HCT116 (cell line): ENCODE data around the gene CIB4. TPM values are rescaled to one million over a fixed set of nuclear protein-coding genes. Genes with fewer than 3 reads are reported as not detected.
A peak's percentile ranks its signal among the peaks of the same experiment; 100 is the strongest.

Source experiments
- ATAC-seq: fragments of 200-7000 bp; cut with Tn5 transposase; 2 replicates; pipeline ENCODE4 v1.9.1; 2020; ENCODE audit warnings: mild to moderate bottlenecking, moderate library complexity
- BruUV-seq: library from RNA; stranded (reverse); fragments of 400-500 nt; replicated peaks from 2 replicates; lab custom pipeline; 2021; lab: Mats Ljungman, UMichigan
- CTCF ChIA-PET: fragments of 300-600 bp; sonication (Branson Sonifier 250); formaldehyde crosslinking; loops from one replicate; lab custom pipeline; 2021; ENCODE audit warnings: antibody characterized with exemption; lab: Charles Lee
- POLR2A ChIA-PET: fragments of 300-600, 350-600 bp; sonication (Branson Sonifier 250); formaldehyde crosslinking; loops from one replicate; lab custom pipeline; 2021; ENCODE audit warnings: antibody characterized with exemption; lab: Charles Lee
- RAD21 ChIA-PET, 2 experiments: fragments of 300-600 bp; sonication (Branson Sonifier 250); formaldehyde crosslinking; loops; one replicate each; lab custom pipeline; 2023; ENCODE audit warnings: low total read pairs in 2 of 2; ENCODE audit not compliant: uncharacterized antibody in 2 of 2, unreplicated experiment in 2 of 2, low non-redundant PET in 1 of 2; lab: Charles Lee
- DNase-seq: peaks from one replicate; pipeline ENCODE4 v3.0.0-alpha.2; 2010; ENCODE audit warnings: low read depth, low spot score
- H2AFZ ChIP-seq: fragments of 200-600 bp; shearing (Covaris generic), sonication (generic); 2 replicates; pipeline ENCODE4 v1.6.1; 2017; ENCODE audit warnings: low read depth, mixed run types, mixed read lengths, antibody characterized with exemption, low read length; ENCODE audit not compliant: poor library complexity, severe bottlenecking
- H3K27ac ChIP-seq: 2 replicates; pipeline ENCODE4 v1.5.1; 2012; ENCODE audit warnings: low read depth, low read length
- H3K27me3 ChIP-seq: fragments of 200-600 bp; sonication (generic); 2 replicates; pipeline ENCODE4 v1.6.1; 2016; ENCODE audit warnings: mixed run types, low read length, mixed read lengths; ENCODE audit not compliant: insufficient read depth
- H3K36me3 ChIP-seq, 2 experiments: fragments of 200-500 bp in 1 of 2; fragments of 200-600 bp in 1 of 2; sonication (Bioruptor generic) in 1 of 2; sonication (generic) in 1 of 2; 2 replicates each; pipeline versions ENCODE4 v1.5.1 to v1.6.1; 2014 to 2016; ENCODE audit warnings: low read length in 2 of 2, inconsistent platforms in 1 of 2, mixed read lengths in 1 of 2, mixed run types in 1 of 2; ENCODE audit not compliant: insufficient read depth in 2 of 2, control insufficient read depth in 1 of 2
- H3K4me1 ChIP-seq, 2 experiments: fragments of 200-600 bp in 1 of 2; sonication (generic) in 1 of 2; 2 replicates each; pipeline versions ENCODE4 v1.5.1 to v1.6.1; 2012 to 2017; ENCODE audit warnings: low read length in 2 of 2, inconsistent platforms in 1 of 2, mild to moderate bottlenecking in 1 of 2, mixed read lengths in 1 of 2, mixed run types in 1 of 2, moderate library complexity in 1 of 2; ENCODE audit not compliant: insufficient read depth in 2 of 2, control insufficient read depth in 1 of 2
- H3K4me2 ChIP-seq: fragments of 200-600 bp; sonication (generic); 2 replicates; pipeline ENCODE4 v1.6.1; 2017; ENCODE audit warnings: mixed run types, low read length, mixed read lengths
- H3K4me3 ChIP-seq, 2 experiments: fragments of 200-600 bp in 1 of 2; sonication (generic) in 1 of 2; replicated peaks in 1 of 2; 2 replicates each; pipeline ENCODE4 v1.5.1; 2011 to 2016; ENCODE audit warnings: low read length in 2 of 2, control low read depth in 1 of 2, low read depth in 1 of 2, mild to moderate bottlenecking in 1 of 2, mixed read lengths in 1 of 2, mixed run types in 1 of 2
- H3K79me2 ChIP-seq: fragments of 200-600 bp; sonication (generic); 2 replicates; pipeline ENCODE4 v1.6.1; 2017; ENCODE audit warnings: mild to moderate bottlenecking, mixed run types, low read length, moderate library complexity, mixed read lengths; ENCODE audit not compliant: insufficient read depth
- H3K9ac ChIP-seq: fragments of 200-600 bp; sonication (generic); 2 replicates; pipeline ENCODE4 v1.6.1; 2016; ENCODE audit warnings: low read length, mixed read lengths
- H3K9me2 ChIP-seq: fragments of 200-600 bp; sonication (generic), shearing (Covaris generic); 2 replicates; pipeline ENCODE4 v1.6.1; 2017; ENCODE audit warnings: mixed run types, mild to moderate bottlenecking, moderate library complexity; ENCODE audit not compliant: insufficient read depth
- H3K9me3 ChIP-seq, 2 experiments: fragments of 200-500 bp in 1 of 2; fragments of 200-600 bp in 1 of 2; sonication (Bioruptor generic) in 1 of 2; sonication (generic) in 1 of 2; 2 replicates each; pipeline ENCODE4 v1.6.1; 2014 to 2017; ENCODE audit warnings: low read length in 2 of 2, mixed read lengths in 2 of 2, inconsistent platforms in 1 of 2, low read depth in 1 of 2, mild to moderate bottlenecking in 1 of 2, mixed run types in 1 of 2, moderate library complexity in 1 of 2; ENCODE audit not compliant: control insufficient read depth in 1 of 2, insufficient read depth in 1 of 2
- H4K20me1 ChIP-seq: fragments of 200-600 bp; sonication (generic), shearing (Covaris generic); 2 replicates; pipeline ENCODE4 v1.6.1; 2017; ENCODE audit warnings: mixed run types, mild to moderate bottlenecking, moderate library complexity; ENCODE audit not compliant: insufficient read depth
- CBX3 ChIP-seq: IDR thresholded peaks from 2 replicates; pipeline ENCODE4 v1.6.1; 2012; ENCODE audit warnings: low read depth
- CEBPB ChIP-seq: IDR thresholded peaks from 2 replicates; pipeline ENCODE4 v1.6.1; 2012; ENCODE audit warnings: low read depth
- CTCF ChIP-seq, 3 experiments: fragments of 200-600 bp in 1 of 3; sonication (generic) in 1 of 3; IDR thresholded peaks in 2 of 3; conservative IDR thresholded peaks in 1 of 3; 2 replicates each; pipeline ENCODE4 v1.5.1; 2012 to 2017; ENCODE audit warnings: low read depth in 2 of 3, low read length in 2 of 3, antibody characterized with exemption in 1 of 3, borderline replicate concordance in 1 of 3, control low read depth in 1 of 3, mild to moderate bottlenecking in 1 of 3, mixed read lengths in 1 of 3, mixed run types in 1 of 3, moderate library complexity in 1 of 3; ENCODE audit not compliant: insufficient read depth in 1 of 3
- ELF1 ChIP-seq: IDR thresholded peaks from 2 replicates; pipeline ENCODE4 v1.6.1; 2012; ENCODE audit warnings: low read depth, borderline replicate concordance
- EZH2 ChIP-seq: fragments of 200-600 bp; sonication (generic); IDR thresholded peaks from 2 replicates; pipeline ENCODE4 v1.6.1; 2017; ENCODE audit warnings: antibody characterized with exemption, mixed run types
- EZH2phosphoT487 ChIP-seq: fragments of 200-600 bp; IDR thresholded peaks from 2 replicates; pipeline ENCODE4 v1.6.1; 2018; ENCODE audit warnings: antibody characterized with exemption, borderline replicate concordance
- RAD21 ChIP-seq: IDR thresholded peaks from 2 replicates; pipeline ENCODE4 v1.6.1; 2012; ENCODE audit warnings: low read depth, mild to moderate bottlenecking
- SIN3A ChIP-seq: IDR thresholded peaks from 2 replicates; pipeline ENCODE4 v1.6.1; 2012; ENCODE audit warnings: low read depth
- ZNF274 ChIP-seq: fragments of 200-500 bp; sonication (Bioruptor generic); IDR thresholded peaks from 2 replicates; pipeline ENCODE4 v1.6.1; 2014; ENCODE audit warnings: mild to moderate bottlenecking, low read depth, low read length, inconsistent platforms
- intact Hi-C: fragments of 100-400 bp; cut with micrococcal nuclease; formaldehyde crosslinking; loops from 2 replicates; pipeline ENCODE4 v1.10.0; 2022
- total RNA-seq: library from RNA; stranded (reverse); gene quantifications from one replicate; pipeline ENCODE4 v1.2.1, GENCODE V29; 2021; ENCODE audit not compliant: unreplicated experiment

CIB4 gene
- total RNA-seq, 1 experiment from 2014 or later, result not detected

- ChIA-PET POLR2A (no interaction called here), CTCF (interaction anchor here (0.9 to 1.1 kb wide), 2 partner anchors 10 to 21 kb away, joined by 3 read pairs; no protein-coding TSS in a partner anchor), RAD21 (no interaction called here)
- Histone ChIP-seq H3K4me2 (no peak overlapping the region), H3K9me3 (no peaks in the 10 kb centered on the region), H3K27ac (no peak overlapping the region), H3K36me3 (no peaks in the 10 kb centered on the region), H3K27me3 (no peaks in the 10 kb centered on the region), H3K4me1 (peaks cover 2 to 7% of the 10 kb centered on the region in 2 experiments; a peak in 3 of 4 replicates), H3K4me3 (no peak overlapping the region), H2AFZ (no peak overlapping the region), H4K20me1 (no peaks in the 10 kb centered on the region), H3K9ac (no peak overlapping the region), H3K9me2 (no peaks in the 10 kb centered on the region), H3K79me2 (no peaks in the 10 kb centered on the region)
- intact Hi-C loops, result no loop called here
- TF ChIP-seq RAD21, result no peak
- no peak for DNase-seq
- no peak for ATAC-seq
- no TSS peak for BruUV-seq
These were observed 84.6 kb downstream of the CIB4 start for GRCh38 chr2:26556309-26557243.

- Histone ChIP-seq H3K27ac (no peak overlapping the region), H3K4me2 (no peak overlapping the region)
- TF ChIP-seq ELF1 (no peak), EZH2phosphoT487 (no peak), CTCF (IDR thresholded peaks at IDR 0.05 in 2 of 3, conservative IDR thresholded peaks at IDR 0.05 in 1 of 3; ENCODE audit: borderline replicate concordance in 1 of 3, insufficient read depth in 1 of 3, low read depth in 2 of 3, low read length in 2 of 3) (peak; percentile 37 to 54 (median 43); a peak in 5 of 6 replicates), ZNF274 (no peak), CBX3 (no peak), RAD21 (peak; percentile 45), SIN3A (no peak), CEBPB (no peak), EZH2 (no peak)
- TF ChIP-seq, all 23 proteins: peak for 2
- Histone ChIP-seq H2AFZ (peak overlapping the region; percentile 71), H3K9me3 (no peaks in the 10 kb centered on the region), H3K4me3 (no peak overlapping the region), H3K36me3 (no peaks in the 10 kb centered on the region), H3K9ac (no peak overlapping the region), H3K79me2 (no peaks in the 10 kb centered on the region), H3K4me1 (peaks cover 3 to 13% of the 10 kb centered on the region in 2 experiments; a peak in 3 of 4 replicates), H3K9me2 (no peaks in the 10 kb centered on the region), H4K20me1 (no peaks in the 10 kb centered on the region), H3K27me3 (no peaks in the 10 kb centered on the region)
- ChIA-PET POLR2A (no interaction called here), CTCF (interaction anchor here (1.1 to 1.5 kb wide), 5 partner anchors 9 to 41 kb away, joined by 3 to 4 read pairs (median 4); no protein-coding TSS in a partner anchor), RAD21 (no interaction called here)
- BruUV-seq, result no TSS peak
- DNase-seq (no peak), ATAC-seq (peak; percentile 85)
- intact Hi-C loops, result no loop called here
These were observed 85.7 kb downstream of the CIB4 start for GRCh38 chr2:26555246-26556133.
